HCT116 (cell line): ENCODE results near the gene CCL21. TPM values are rescaled to one million over a fixed set of nuclear protein-coding genes. Genes with fewer than 3 reads are reported as not detected.

ENCODE experiments used
- ATAC-seq: fragments of 200-7000 bp; cut with Tn5 transposase; 2 replicates; pipeline ENCODE4 v1.9.1; 2020; ENCODE audit warnings: mild to moderate bottlenecking, moderate library complexity
- BruUV-seq: library from RNA; stranded (reverse); fragments of 400-500 nt; replicated peaks from 2 replicates; lab custom pipeline; 2021; lab: Mats Ljungman, UMichigan
- CTCF ChIA-PET: fragments of 300-600 bp; sonication (Branson Sonifier 250); formaldehyde crosslinking; loops from one replicate; lab custom pipeline; 2021; ENCODE audit warnings: antibody characterized with exemption; lab: Charles Lee
- POLR2A ChIA-PET: fragments of 300-600, 350-600 bp; sonication (Branson Sonifier 250); formaldehyde crosslinking; loops from one replicate; lab custom pipeline; 2021; ENCODE audit warnings: antibody characterized with exemption; lab: Charles Lee
- RAD21 ChIA-PET, 2 experiments: fragments of 300-600 bp; sonication (Branson Sonifier 250); formaldehyde crosslinking; loops; one replicate each; lab custom pipeline; 2023; ENCODE audit warnings: low total read pairs in 2 of 2; ENCODE audit not compliant: uncharacterized antibody in 2 of 2, unreplicated experiment in 2 of 2, low non-redundant PET in 1 of 2; lab: Charles Lee
- DNase-seq: peaks from one replicate; pipeline ENCODE4 v3.0.0-alpha.2; 2010; ENCODE audit warnings: low read depth, low spot score
- H2AFZ ChIP-seq: fragments of 200-600 bp; shearing (Covaris generic), sonication (generic); 2 replicates; pipeline ENCODE4 v1.6.1; 2017; ENCODE audit warnings: low read depth, mixed run types, mixed read lengths, antibody characterized with exemption, low read length; ENCODE audit not compliant: poor library complexity, severe bottlenecking
- H3K27ac ChIP-seq: 2 replicates; pipeline ENCODE4 v1.5.1; 2012; ENCODE audit warnings: low read depth, low read length
- H3K27me3 ChIP-seq: fragments of 200-600 bp; sonication (generic); 2 replicates; pipeline ENCODE4 v1.6.1; 2016; ENCODE audit warnings: mixed run types, low read length, mixed read lengths; ENCODE audit not compliant: insufficient read depth
- H3K36me3 ChIP-seq, 2 experiments: fragments of 200-500 bp in 1 of 2; fragments of 200-600 bp in 1 of 2; sonication (Bioruptor generic) in 1 of 2; sonication (generic) in 1 of 2; 2 replicates each; pipeline versions ENCODE4 v1.5.1 to v1.6.1; 2014 to 2016; ENCODE audit warnings: low read length in 2 of 2, inconsistent platforms in 1 of 2, mixed read lengths in 1 of 2, mixed run types in 1 of 2; ENCODE audit not compliant: insufficient read depth in 2 of 2, control insufficient read depth in 1 of 2
- H3K4me1 ChIP-seq, 2 experiments: fragments of 200-600 bp in 1 of 2; sonication (generic) in 1 of 2; 2 replicates each; pipeline versions ENCODE4 v1.5.1 to v1.6.1; 2012 to 2017; ENCODE audit warnings: low read length in 2 of 2, inconsistent platforms in 1 of 2, mild to moderate bottlenecking in 1 of 2, mixed read lengths in 1 of 2, mixed run types in 1 of 2, moderate library complexity in 1 of 2; ENCODE audit not compliant: insufficient read depth in 2 of 2, control insufficient read depth in 1 of 2
- H3K4me2 ChIP-seq: fragments of 200-600 bp; sonication (generic); 2 replicates; pipeline ENCODE4 v1.6.1; 2017; ENCODE audit warnings: mixed run types, low read length, mixed read lengths
- H3K4me3 ChIP-seq, 2 experiments: fragments of 200-600 bp in 1 of 2; sonication (generic) in 1 of 2; replicated peaks in 1 of 2; 2 replicates each; pipeline ENCODE4 v1.5.1; 2011 to 2016; ENCODE audit warnings: low read length in 2 of 2, control low read depth in 1 of 2, low read depth in 1 of 2, mild to moderate bottlenecking in 1 of 2, mixed read lengths in 1 of 2, mixed run types in 1 of 2
- H3K79me2 ChIP-seq: fragments of 200-600 bp; sonication (generic); 2 replicates; pipeline ENCODE4 v1.6.1; 2017; ENCODE audit warnings: mild to moderate bottlenecking, mixed run types, low read length, moderate library complexity, mixed read lengths; ENCODE audit not compliant: insufficient read depth
- H3K9ac ChIP-seq: fragments of 200-600 bp; sonication (generic); 2 replicates; pipeline ENCODE4 v1.6.1; 2016; ENCODE audit warnings: low read length, mixed read lengths
- H3K9me2 ChIP-seq: fragments of 200-600 bp; sonication (generic), shearing (Covaris generic); 2 replicates; pipeline ENCODE4 v1.6.1; 2017; ENCODE audit warnings: mixed run types, mild to moderate bottlenecking, moderate library complexity; ENCODE audit not compliant: insufficient read depth
- H3K9me3 ChIP-seq, 2 experiments: fragments of 200-500 bp in 1 of 2; fragments of 200-600 bp in 1 of 2; sonication (Bioruptor generic) in 1 of 2; sonication (generic) in 1 of 2; 2 replicates each; pipeline ENCODE4 v1.6.1; 2014 to 2017; ENCODE audit warnings: low read length in 2 of 2, mixed read lengths in 2 of 2, inconsistent platforms in 1 of 2, low read depth in 1 of 2, mild to moderate bottlenecking in 1 of 2, mixed run types in 1 of 2, moderate library complexity in 1 of 2; ENCODE audit not compliant: control insufficient read depth in 1 of 2, insufficient read depth in 1 of 2
- H4K20me1 ChIP-seq: fragments of 200-600 bp; sonication (generic), shearing (Covaris generic); 2 replicates; pipeline ENCODE4 v1.6.1; 2017; ENCODE audit warnings: mixed run types, mild to moderate bottlenecking, moderate library complexity; ENCODE audit not compliant: insufficient read depth
- CEBPB ChIP-seq: IDR thresholded peaks from 2 replicates; pipeline ENCODE4 v1.6.1; 2012; ENCODE audit warnings: low read depth
- EGR1 ChIP-seq: IDR thresholded peaks from 2 replicates; pipeline ENCODE4 v1.6.1; 2012; ENCODE audit warnings: low read depth
- ELF1 ChIP-seq: IDR thresholded peaks from 2 replicates; pipeline ENCODE4 v1.6.1; 2012; ENCODE audit warnings: low read depth, borderline replicate concordance
- EZH2 ChIP-seq: fragments of 200-600 bp; sonication (generic); IDR thresholded peaks from 2 replicates; pipeline ENCODE4 v1.6.1; 2017; ENCODE audit warnings: antibody characterized with exemption, mixed run types
- FOSL1 ChIP-seq: IDR thresholded peaks from 2 replicates; pipeline ENCODE4 v1.6.1; 2012; ENCODE audit warnings: low read depth
- JUND ChIP-seq: IDR thresholded peaks from 2 replicates; pipeline ENCODE4 v1.6.1; 2012
- RAD21 ChIP-seq: IDR thresholded peaks from 2 replicates; pipeline ENCODE4 v1.6.1; 2012; ENCODE audit warnings: low read depth, mild to moderate bottlenecking
- SP1 ChIP-seq: IDR thresholded peaks from 2 replicates; pipeline ENCODE4 v1.6.1; 2012; ENCODE audit warnings: low read depth
- TCF7L2 ChIP-seq: IDR thresholded peaks from 2 replicates; pipeline ENCODE4 v1.7.0; 2011; ENCODE audit warnings: borderline replicate concordance, inconsistent platforms; ENCODE audit not compliant: insufficient read depth, insufficient read length; ENCODE audit errors: extremely low read depth
- YY1 ChIP-seq: IDR thresholded peaks from 2 replicates; pipeline ENCODE4 v1.6.1; 2011; ENCODE audit warnings: low read length, low read depth, moderate library complexity, mild to moderate bottlenecking; ENCODE audit not compliant: insufficient replicate concordance; ENCODE audit errors: extremely low read depth
- intact Hi-C: fragments of 100-400 bp; cut with micrococcal nuclease; formaldehyde crosslinking; loops from 2 replicates; pipeline ENCODE4 v1.10.0; 2022
- total RNA-seq: library from RNA; stranded (reverse); gene quantifications from one replicate; pipeline ENCODE4 v1.2.1, GENCODE V29; 2021; ENCODE audit not compliant: unreplicated experiment
- TF ChIP-seq, protein P1 (sequence below): IDR thresholded peaks from 2 replicates; pipeline ENCODE4 v1.6.1; 2012
- TF ChIP-seq, protein P2 (sequence below): IDR thresholded peaks from 2 replicates; pipeline ENCODE4 v1.6.1; 2012
- TF ChIP-seq, protein P3 (sequence below): IDR thresholded peaks from 2 replicates; pipeline ENCODE4 v1.6.1; 2011; ENCODE audit warnings: mild to moderate bottlenecking, low read length, moderate library complexity; ENCODE audit not compliant: insufficient replicate concordance; ENCODE audit errors: extremely low read depth

CCL21 gene
- total RNA-seq, 1 experiment from 2014 or later = 0.74 TPM

DNA sequence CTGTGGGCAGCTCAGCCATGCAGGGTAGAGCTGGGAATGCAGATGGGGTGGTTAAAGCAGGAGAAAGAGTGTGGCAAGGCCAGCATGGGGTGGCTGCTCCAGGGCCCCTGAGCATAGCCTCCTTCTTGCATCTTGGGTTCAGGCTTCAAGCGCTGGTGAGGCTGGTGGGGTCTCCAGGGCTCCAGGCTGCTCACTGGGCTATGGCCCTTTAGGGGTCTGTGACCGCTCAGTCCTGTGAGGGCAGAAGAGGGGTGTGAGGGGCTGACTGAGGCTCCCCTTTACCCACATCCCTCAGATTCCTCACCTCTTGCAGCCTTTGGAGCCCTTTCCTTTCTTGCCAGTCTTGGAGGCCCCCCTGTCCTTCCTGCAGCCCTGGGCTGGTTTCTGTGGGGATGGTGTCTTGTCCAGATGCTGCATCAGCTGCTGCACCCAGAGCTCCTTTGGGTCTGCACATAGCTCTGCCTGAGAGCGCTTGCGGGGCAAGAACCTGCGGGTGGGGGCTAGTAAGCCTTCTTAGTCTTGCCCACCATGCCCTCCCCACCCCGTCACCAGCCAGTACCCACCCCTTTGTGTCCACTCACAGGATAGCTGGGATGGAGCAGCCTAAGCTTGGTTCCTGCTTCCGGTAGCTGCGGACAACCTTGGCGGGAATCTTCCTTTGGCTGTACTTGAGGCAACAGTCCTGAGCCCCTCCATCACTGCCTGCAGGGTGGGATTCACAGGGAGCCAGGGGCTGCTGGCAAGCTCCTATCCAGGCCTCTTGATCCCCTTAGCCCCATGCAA lies 549 bp downstream of the CCL21 start:
- H2AFZ ChIP-seq = no peak overlapping the region
- no peaks in the 10 kb centered on the region for H3K4me1 ChIP-seq
- no peak for ATAC-seq
- DNase-seq = no peak
- no peak overlapping the region for H3K9ac ChIP-seq
- H3K4me2 ChIP-seq = no peak overlapping the region
- no peaks in the 10 kb centered on the region for H3K79me2 ChIP-seq
- POLR2A ChIA-PET = interaction anchor here (0.7 kb wide), 1 partner anchor 894 kb away, joined by 3 read pairs; no protein-coding TSS in a partner anchor
- H3K27me3 ChIP-seq = peaks cover 18% of the 10 kb centered on the region
- TF ChIP-seq, protein P1, sequence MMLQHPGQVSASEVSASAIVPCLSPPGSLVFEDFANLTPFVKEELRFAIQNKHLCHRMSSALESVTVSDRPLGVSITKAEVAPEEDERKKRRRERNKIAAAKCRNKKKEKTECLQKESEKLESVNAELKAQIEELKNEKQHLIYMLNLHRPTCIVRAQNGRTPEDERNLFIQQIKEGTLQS = no peak
- TF ChIP-seq JUND = no peak
- no peaks in the 10 kb centered on the region for H3K36me3 ChIP-seq
- RAD21 ChIA-PET = no interaction called here
- H3K9me2 ChIP-seq = no peaks in the 10 kb centered on the region
- no peak overlapping the region for H3K4me3 ChIP-seq
- intact Hi-C loops = no loop called here
- H4K20me1 ChIP-seq = no peaks in the 10 kb centered on the region
- CTCF ChIA-PET = interaction anchor here (0.9 kb wide), 1 partner anchor 8 kb away, joined by 3 read pairs; no protein-coding TSS in a partner anchor
- no peak overlapping the region for H3K27ac ChIP-seq
- H3K9me3 ChIP-seq = no peaks in the 10 kb centered on the region
- no TSS peak for BruUV-seq

DNA sequence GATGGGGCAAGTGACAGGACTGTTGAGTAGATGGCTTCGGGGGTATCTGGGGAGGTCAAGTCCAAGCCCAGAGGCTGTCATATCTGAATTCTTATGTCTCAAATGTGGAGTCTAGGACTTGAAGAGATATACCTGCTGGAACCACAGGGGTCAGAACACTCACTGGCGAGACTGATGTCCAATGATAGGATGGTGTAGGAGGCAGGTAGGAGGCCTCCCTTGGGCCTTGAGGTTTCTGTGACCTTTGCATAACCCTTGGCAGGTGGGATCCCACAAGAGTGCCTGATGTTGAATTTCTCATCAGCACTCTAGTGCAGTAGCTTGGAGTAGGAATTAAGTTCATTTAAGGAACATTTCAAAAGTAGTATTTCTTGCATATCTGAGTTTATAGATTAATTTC lies 2.8 kb downstream of the CCL21 start:
- Histone ChIP-seq H3K9ac (no peak overlapping the region), H3K79me2 (no peaks in the 10 kb centered on the region), H3K27me3 (no peaks in the 10 kb centered on the region), H4K20me1 (no peaks in the 10 kb centered on the region), H3K4me1 (0 out of 4 replicates have a peak, but pooled peaks cover 0 to 4% of the 10 kb centered on the region in 2 experiments), H3K4me2 (no peak overlapping the region), H3K9me3 (no peaks in the 10 kb centered on the region), H3K9me2 (no peaks in the 10 kb centered on the region), H2AFZ (no peak overlapping the region), H3K4me3 (no peak overlapping the region), H3K36me3 (no peaks in the 10 kb centered on the region), H3K27ac (no peak overlapping the region)
- DNase-seq (no peak), ATAC-seq (no peak)
- intact Hi-C loops = no loop called here
- ChIA-PET POLR2A (no interaction called here), CTCF (no interaction called here), RAD21 (no interaction called here)
- BruUV-seq = no TSS peak
- TF ChIP-seq, protein P1 = no peak
- no peak for TF ChIP-seq ELF1
- no peak for TF ChIP-seq FOSL1
- TF ChIP-seq SP1 = no peak
- no peak for TF ChIP-seq RAD21
- TF ChIP-seq, protein P2, sequence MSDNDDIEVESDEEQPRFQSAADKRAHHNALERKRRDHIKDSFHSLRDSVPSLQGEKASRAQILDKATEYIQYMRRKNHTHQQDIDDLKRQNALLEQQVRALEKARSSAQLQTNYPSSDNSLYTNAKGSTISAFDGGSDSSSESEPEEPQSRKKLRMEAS = no peak
- TF ChIP-seq, protein P3, sequence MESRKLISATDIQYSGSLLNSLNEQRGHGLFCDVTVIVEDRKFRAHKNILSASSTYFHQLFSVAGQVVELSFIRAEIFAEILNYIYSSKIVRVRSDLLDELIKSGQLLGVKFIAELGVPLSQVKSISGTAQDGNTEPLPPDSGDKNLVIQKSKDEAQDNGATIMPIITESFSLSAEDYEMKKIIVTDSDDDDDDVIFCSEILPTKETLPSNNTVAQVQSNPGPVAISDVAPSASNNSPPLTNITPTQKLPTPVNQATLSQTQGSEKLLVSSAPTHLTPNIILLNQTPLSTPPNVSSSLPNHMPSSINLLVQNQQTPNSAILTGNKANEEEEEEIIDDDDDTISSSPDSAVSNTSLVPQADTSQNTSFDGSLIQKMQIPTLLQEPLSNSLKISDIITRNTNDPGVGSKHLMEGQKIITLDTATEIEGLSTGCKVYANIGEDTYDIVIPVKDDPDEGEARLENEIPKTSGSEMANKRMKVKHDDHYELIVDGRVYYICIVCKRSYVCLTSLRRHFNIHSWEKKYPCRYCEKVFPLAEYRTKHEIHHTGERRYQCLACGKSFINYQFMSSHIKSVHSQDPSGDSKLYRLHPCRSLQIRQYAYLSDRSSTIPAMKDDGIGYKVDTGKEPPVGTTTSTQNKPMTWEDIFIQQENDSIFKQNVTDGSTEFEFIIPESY = no peak
- no peak for TF ChIP-seq EZH2
- no peak for TF ChIP-seq CEBPB
- no peak for TF ChIP-seq JUND
- TF ChIP-seq TCF7L2 = no peak
- TF ChIP-seq YY1 = no peak
- no peak for TF ChIP-seq EGR1
